Fibroblast of gingiva (primary cell): ENCODE measurements around the gene NDUFB10.
A peak's percentile ranks its signal among the peaks of the same experiment; 100 is the strongest.

ENCODE experiments used
- DNase-seq: peaks from one replicate; pipeline ENCODE4 v3.0.0-alpha.2; 2011; ENCODE audit warnings: low read depth

The NDUFB10 gene

DNA sequence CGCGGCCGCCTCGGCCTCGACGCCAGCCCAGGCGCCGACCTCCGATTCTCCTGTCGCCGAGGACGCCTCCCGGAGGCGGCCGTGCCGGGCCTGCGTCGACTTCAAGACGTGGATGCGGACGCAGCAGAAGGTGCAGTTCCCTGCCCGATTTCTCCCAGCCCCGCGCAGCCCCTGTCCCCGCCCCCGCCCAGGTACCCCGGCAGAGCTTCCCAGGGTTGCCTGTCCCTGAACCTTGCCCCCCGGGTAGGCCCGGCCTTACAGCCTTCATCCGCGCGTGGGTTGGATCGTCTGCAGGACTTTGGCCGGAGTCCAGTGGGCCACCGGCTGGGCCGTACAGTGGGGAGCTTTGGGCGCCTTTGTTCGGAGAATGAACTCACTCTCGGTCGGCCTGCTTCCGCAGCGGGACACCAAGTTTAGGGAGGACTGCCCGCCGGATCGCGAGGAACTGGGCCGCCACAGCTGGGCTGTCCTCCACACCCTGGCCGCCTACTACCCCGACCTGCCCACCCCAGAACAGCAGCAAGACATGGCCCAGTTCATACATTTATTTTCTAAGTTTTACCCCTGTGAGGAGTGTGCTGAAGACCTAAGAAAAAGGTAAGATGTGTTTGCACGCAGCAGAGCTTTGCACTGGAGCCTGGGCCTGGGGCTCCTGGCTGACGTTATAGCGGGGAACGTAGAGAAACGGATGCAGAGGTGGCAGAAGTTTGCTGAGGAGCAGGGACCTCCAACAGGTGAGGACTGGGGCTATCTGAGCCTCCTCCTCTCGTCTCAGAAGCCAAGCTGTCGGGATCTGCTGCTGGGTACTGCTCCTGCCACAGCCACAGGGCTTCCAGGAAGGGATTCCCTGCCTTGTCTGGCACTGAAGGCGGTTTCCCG, 25.2 kb downstream of the NDUFB10 start:
- no peak for DNase-seq

DNA sequence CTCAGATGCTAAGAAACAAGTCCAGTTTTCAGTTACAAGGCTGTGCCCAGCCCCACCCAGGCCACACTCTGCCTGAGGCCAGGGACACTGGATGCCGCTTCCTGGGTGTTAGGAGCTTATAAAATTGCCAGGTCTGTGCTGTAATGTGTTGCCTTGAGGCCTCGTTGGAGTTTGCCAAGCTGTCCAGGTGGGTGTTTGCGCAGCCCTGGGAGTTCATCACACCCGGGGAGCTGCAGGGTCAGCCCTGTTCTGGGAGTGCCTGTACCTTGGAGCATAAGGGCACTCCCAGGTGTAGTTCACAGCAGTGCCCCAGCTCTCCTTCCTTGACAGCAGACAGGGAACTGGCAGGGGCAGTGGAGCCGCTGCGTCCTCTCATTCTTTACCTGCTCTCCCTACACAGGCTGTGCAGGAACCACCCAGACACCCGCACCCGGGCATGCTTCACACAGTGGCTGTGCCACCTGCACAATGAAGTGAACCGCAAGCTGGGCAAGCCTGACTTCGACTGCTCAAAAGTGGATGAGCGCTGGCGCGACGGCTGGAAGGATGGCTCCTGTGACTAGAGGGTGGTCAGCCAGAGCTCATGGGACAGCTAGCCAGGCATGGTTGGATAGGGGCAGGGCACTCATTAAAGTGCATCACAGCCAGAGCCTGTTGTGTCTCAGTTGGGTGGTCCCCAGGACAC, 26.3 kb downstream of the NDUFB10 start:
- DNase-seq: no peak

- DNase-seq: no peak
Observed at GRCh38 chr16:1987198-1987597, 27.9 kb downstream of the NDUFB10 start.

DNA sequence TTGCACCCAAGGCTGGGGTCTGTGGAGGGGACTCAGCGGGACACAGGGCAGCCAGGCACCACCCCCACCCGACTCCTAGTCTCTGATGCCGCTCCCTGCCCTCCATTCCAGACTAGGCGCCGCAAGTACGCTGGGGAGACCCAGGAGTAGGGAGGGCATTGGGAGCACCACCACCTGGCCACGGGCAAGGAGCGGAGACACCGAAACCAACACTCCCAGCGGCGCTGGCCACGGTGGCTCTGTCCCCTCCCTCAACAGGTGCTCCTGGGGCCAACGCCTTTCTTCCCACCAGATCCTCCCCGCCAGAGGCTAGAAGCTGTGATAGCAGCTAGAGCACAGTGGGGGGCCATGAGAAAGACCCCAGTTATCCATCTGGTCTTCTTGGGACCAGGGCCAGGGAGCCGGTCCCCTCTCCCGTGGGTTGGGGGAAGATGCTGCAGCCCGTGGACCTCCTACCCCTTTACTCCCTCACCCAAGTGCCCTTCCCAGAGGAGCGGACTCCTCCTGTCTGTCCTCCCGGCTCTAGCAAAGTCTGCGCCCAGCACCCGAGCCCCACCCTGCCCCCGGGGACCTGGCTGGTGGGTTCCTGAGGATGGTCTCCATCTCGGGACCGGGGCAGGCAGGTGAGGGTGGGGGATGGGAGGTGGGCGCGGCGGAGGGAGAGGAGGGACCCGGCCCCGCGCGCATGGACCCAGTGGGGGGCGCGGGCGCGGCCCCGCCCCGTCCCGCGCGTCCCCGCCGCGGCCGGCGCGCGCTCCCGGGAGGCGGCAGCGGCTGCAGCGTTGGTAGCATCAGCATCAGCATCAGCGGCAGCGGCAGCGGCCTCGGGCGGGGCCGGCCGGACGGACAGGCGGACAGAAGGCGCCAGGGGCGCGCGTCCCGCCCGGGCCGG, 30.1 kb downstream of the NDUFB10 start, which contains the start of gene SYNGR3:
Gene SYNGR3, plus strand, starts transcription at position 762 of the 892 bp plus-strand sequence. CDS start 133 bp downstream, outside the sequence.
- DNase-seq: no peak

GRCh38 chr16:1990101-1990350, 30.7 kb downstream of the NDUFB10 start:
- no peak for DNase-seq

GRCh38 chr16:1990351-1991134, 31.2 kb downstream of the NDUFB10 start:
- DNase-seq: no peak

- no peak for DNase-seq
Observed at GRCh38 chr16:1991135-1991551, 31.8 kb downstream of the NDUFB10 start.

DNA sequence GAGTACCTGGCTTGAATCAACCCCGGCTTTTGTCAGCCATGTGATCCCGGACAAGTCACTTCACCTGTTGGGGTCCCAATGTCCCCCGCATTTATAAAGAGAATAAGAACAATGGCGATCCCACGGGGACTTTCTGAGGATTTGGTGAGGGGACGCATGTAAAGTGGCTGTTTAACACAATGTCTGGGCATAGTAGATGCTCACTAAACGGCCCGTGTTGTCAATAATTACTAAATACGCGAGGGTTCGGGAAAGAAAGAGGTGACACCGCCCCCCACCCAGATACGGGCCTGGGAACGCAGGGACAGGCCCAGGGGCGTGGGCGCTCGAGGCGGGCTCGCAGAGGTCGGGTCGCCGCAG, 32.2 kb downstream of the NDUFB10 start:
- no peak for DNase-seq

GRCh38 chr16:1991948-1992703, 32.8 kb downstream of the NDUFB10 start:
- DNase-seq: peak; percentile 82

GRCh38 chr16:1992704-1993317, 33.5 kb downstream of the NDUFB10 start:
- DNase-seq: no peak

DNA sequence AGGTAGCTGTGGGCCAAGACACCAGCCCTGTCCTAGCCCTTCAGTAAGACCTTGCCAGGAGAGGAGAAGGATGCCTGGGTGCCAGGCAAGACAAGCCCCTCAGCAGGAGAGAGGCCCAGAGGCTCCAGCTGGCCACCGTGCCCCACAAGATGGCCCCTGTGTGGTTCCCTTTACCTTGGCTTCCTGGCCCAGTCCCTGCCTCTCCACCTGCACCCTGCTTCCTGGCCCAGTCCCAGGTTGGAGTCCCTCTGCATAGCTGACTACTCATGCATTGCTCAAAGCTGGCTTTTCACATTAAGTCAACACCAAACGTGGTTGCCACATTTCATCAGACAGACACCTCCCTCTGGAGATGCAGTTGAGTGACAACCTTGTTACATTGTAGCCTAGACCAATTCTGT, 34.4 kb downstream of the NDUFB10 start:
- no peak for DNase-seq

DNA sequence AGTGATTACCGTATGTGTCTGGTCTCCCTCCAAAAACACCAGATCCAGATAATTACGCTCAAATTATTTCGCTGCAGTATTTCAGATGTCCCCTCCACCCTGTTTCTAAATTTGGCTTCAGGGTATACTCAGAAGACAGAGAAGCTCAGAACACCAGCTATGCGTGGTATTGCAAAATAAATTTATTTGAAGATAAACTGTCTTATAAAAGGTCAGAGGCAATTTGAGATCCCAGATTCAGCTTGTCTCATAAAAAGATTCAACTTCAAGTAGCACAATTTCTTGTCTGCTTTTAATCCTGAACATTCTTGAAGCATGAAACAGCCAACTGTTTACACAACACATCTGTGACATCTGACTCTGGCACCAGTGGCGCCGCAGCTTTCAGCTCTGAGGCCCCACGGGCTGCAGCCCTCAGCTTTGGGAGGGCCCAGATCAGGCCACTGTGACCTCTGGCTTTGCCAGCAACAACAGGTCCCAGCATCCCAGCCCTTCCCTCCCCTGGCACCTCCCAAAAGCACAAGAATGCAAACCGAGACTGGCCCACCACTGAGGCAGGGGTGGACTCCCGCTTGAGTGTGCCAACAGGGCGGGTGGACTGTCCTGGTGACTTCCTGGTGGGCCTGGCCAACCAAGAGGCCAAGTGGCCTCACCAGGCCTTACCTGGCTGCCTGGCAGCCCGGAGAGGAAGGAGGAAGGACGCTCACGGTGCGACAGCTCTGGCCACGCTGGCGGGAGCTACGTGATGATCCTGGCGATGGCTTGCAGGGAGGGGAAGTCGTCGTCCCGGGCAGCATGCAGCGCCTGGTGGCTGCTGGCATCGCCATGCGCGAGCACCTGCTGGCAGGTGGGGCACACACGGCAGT, 38.4 kb downstream of the NDUFB10 start:
- DNase-seq: peak; percentile 87

- DNase-seq: no peak
Observed at GRCh38 chr16:1998360-1998835, 39.1 kb downstream of the NDUFB10 start.

GRCh38 chr16:1998852-1999801, 39.8 kb downstream of the NDUFB10 start:
- no peak for DNase-seq

GRCh38 chr16:1999866-2000514, 40.7 kb downstream of the NDUFB10 start:
- DNase-seq: no peak

DNA sequence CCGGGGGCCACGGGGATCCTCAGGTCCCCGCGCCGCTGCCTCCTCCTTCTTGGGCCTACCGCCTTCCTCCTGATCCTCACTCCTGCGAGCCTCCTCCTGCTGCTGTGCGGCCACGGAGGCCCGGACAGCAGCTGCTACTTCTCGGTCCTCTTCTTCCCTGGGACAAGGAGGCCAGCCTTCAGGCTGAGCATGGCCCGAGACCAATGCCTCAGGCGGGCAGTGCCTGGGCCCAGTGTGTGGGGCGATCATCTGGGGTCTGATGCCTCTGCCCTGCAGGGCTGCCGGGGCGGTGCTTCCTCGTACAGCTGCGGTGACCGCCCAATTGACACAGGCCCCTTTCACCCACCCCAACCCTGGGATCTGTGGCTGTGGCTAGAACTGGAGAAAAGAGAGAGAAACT, 41.7 kb downstream of the NDUFB10 start:
- DNase-seq: no peak

DNA sequence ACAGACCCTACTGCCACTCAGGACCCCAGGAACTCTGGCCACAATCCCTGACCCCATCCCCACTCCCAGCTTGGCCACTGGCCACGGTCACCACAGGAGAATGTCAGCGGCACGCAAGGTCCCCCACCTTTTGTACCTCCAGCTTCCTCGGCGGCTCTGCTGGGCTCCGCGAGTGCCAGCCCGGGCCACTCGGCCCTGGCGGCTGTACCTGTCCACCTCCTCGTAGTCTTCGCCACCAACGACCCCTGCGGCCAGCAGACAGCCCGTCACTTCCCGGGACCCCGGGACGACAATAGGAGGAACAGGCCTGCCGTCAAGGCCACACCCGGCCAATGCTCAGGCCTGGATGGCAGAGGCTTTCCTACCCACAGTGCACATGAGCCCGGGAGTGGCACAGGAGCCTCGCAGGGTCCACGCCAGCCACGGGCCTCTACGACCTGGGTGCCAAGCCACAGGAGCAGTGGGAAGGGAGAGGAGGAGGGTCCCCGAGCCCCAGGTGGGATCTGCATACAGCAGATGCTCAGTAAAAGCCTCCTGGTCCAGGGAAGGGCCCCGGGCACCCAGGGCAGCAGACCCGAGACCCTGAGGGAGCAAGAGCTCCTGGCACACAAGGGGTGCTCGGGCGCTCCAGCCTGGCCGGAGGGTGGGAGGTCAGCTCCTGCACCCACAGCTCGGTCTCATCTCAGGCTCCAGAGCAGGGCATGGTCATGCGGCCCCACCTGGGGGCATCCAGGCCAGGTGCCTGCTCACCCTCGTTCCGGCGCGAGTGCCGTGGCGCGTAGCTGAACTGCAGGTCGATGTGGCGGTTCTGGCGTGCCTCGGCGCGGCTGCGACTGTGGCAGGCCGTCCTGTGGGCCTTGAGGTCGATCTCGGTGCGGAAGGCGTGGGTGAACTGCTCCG, 42.4 kb downstream of the NDUFB10 start:
- no peak for DNase-seq
